ENCODE measurements around the gene HRH2. TPM values are rescaled to one million over a fixed set of nuclear protein-coding genes. Genes with fewer than 3 reads are reported as not detected.

The HRH2 gene
- total and polyA plus RNA-seq, 9 of the 15 experiments (the other 6 are each of a cell fraction or from before 2014, with no cell fraction given): 0.04 TPM; not detected in 8

DNA sequence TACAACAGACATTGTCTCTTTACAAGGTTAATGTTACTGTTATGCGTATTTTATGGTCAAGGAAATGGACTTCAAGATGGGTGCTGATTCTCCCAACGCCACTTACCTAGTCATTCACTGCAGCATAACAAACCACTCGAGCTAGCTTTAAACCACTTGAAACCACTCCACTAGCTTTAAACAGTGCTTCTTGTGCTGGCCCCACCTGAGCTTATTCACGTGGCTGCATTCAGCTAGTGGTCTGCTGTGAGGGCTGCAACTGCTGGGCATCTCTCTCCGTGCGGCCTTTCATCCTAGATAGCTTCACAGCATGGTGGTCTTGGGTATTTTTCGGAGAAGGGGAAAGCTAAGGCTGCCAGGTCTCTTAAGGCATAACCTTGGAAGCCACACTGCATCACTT is 3.5 kb upstream of the HRH2 start:
- no peak overlapping the region for H3K4me3 ChIP-seq
- FAIRE-seq (no peak), ATAC-seq (no peak), DNase-seq (ENCODE audit: extremely low read depth in 1 of 4, low spot score in 3 of 4) (no peak)
- intact Hi-C loops (cut with micrococcal nuclease) (no loop called here), in situ Hi-C loops (cut with MboI) (no loop called here)
- no peaks in the 10 kb centered on the region for H3K9me1 ChIP-seq (ENCODE audit: control insufficient read depth, insufficient read depth, low read length)
- BruUV-seq (replicated peaks): no TSS peak
- ChIA-PET POLR2A (interaction anchor here (0.6 to 0.9 kb wide), 2 partner anchors 11 to 14 kb away, joined by 3 read pairs; no protein-coding TSS in a partner anchor), CTCF (ENCODE audit: low intra/inter-chr PET ratio) (no interaction called here)
- H3K36me3 ChIP-seq (ENCODE audit: control insufficient read depth, insufficient read depth, low read length): no peaks in the 10 kb centered on the region
- H2AFZ ChIP-seq (ENCODE audit: low read depth, low read length): no peak overlapping the region
- peaks cover 0 to 8% of the 10 kb centered on the region in 2 experiments; a peak in 1 of 5 replicates for H3K4me1 ChIP-seq (replicated peaks in 1 of 2; ENCODE audit: control insufficient read depth in 2 of 2, insufficient read depth in 2 of 2, low read length in 2 of 2)
- H3K27ac ChIP-seq (ENCODE audit: extremely low read depth, low read depth, low read length): no peak overlapping the region
- no peaks in the 10 kb centered on the region for H4K20me1 ChIP-seq (replicated peaks; ENCODE audit: control insufficient read depth, insufficient read depth, low read length)
- H3K27me3 ChIP-seq (ENCODE audit: control insufficient read depth in 2 of 2, insufficient read depth in 2 of 2, low read length in 2 of 2): peaks cover 11 to 58% of the 10 kb centered on the region in 2 experiments
- H3K4me2 ChIP-seq (ENCODE audit: insufficient read depth, low read length): no peak overlapping the region
- no peak overlapping the region for H3K9ac ChIP-seq (ENCODE audit: insufficient read depth in 1 of 2, low read depth in 2 of 2, low read length in 2 of 2)
- no peaks in the 10 kb centered on the region for H3K79me2 ChIP-seq (ENCODE audit: control insufficient read depth, insufficient read depth, low read length)
- TF ChIP-seq CC2D1A (IDR thresholded peaks at IDR 0.05) (no peak), NUFIP1 (IDR thresholded peaks at IDR 0.05; ENCODE audit: partially characterized antibody) (no peak), ZNF445 (CRISPR knock-in tag; IDR thresholded peaks at IDR 0.05; ENCODE audit: low read depth) (no peak), KLF1 (tag; IDR thresholded peaks at IDR 0.05) (no peak), TRIM24 (IDR thresholded peaks at IDR 0.05) (no peak), SP2 (IDR thresholded peaks at IDR 0.05; ENCODE audit: extremely low read depth, low read depth, low read length, poor library complexity, severe bottlenecking) (no peak)
- TF ChIP-seq, protein P1, sequence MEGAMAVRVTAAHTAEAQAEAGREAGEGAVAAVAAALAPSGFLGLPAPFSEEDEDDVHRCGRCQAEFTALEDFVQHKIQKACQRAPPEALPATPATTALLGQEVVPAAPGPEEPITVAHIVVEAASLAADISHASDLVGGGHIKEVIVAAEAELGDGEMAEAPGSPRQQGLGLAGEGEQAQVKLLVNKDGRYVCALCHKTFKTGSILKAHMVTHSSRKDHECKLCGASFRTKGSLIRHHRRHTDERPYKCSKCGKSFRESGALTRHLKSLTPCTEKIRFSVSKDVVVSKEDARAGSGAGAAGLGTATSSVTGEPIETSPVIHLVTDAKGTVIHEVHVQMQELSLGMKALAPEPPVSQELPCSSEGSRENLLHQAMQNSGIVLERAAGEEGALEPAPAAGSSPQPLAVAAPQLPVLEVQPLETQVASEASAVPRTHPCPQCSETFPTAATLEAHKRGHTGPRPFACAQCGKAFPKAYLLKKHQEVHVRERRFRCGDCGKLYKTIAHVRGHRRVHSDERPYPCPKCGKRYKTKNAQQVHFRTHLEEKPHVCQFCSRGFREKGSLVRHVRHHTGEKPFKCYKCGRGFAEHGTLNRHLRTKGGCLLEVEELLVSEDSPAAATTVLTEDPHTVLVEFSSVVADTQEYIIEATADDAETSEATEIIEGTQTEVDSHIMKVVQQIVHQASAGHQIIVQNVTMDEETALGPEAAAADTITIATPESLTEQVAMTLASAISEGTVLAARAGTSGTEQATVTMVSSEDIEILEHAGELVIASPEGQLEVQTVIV (CRISPR knock-in tag; IDR thresholded peaks at IDR 0.05; ENCODE audit: borderline replicate concordance): no peak
- WGBS (ENCODE audit: insufficient coverage, low coverage, missing lambda C conversion rate): 2% methylated on average over 7 of the region's 7 CpGs
- H3K9me3 ChIP-seq (replicated peaks; ENCODE audit: control insufficient read depth, insufficient read depth, low read depth, low read length): no peaks in the 10 kb centered on the region
